Neural cell (in vitro differentiated cells): ENCODE data around the gene EIF4G3. TPM values are rescaled to one million over a fixed set of nuclear protein-coding genes. Genes with fewer than 3 reads are reported as not detected.

ENCODE experiments used
- H2AFZ ChIP-seq: fragments of 200-600, 300-800 bp; sonication (generic), shearing (Covaris generic); 2 replicates; pipeline ENCODE4 v1.6.0; 2014; ENCODE audit warnings: low read depth, mild to moderate bottlenecking, antibody characterized with exemption, low read length, moderate library complexity
- H3F3A ChIP-seq: fragments of 200-600 bp; shearing (Covaris generic); 2 replicates; pipeline ENCODE4 v1.6.1; 2016; ENCODE audit warnings: mild to moderate bottlenecking, moderate library complexity, mixed read lengths, antibody characterized with exemption, low read length; ENCODE audit not compliant: insufficient read depth, poor library complexity, severe bottlenecking
- H3K27ac ChIP-seq: fragments of 200-600, 300-800 bp; sonication (generic), shearing (Covaris generic); 2 replicates; pipeline ENCODE4 v1.5.1; 2014; ENCODE audit warnings: mild to moderate bottlenecking, low read length, moderate library complexity
- H3K27me3 ChIP-seq: fragments of 300-800, 200-600 bp; sonication (generic), shearing (Covaris generic); 2 replicates; pipeline ENCODE4 v1.6.0; 2014; ENCODE audit warnings: mild to moderate bottlenecking, low read depth, low read length, moderate library complexity; ENCODE audit not compliant: insufficient read depth
- H3K36me3 ChIP-seq: fragments of 300-800, 200-600 bp; sonication (generic), shearing (Covaris generic); 2 replicates; pipeline ENCODE4 v1.5.1; 2014; ENCODE audit warnings: mild to moderate bottlenecking, antibody characterized with exemption, low read length, moderate library complexity; ENCODE audit not compliant: insufficient read depth
- H3K4me2 ChIP-seq: fragments of 300-800, 200-600 bp; sonication (generic), shearing (Covaris generic); 2 replicates; pipeline ENCODE4 v1.6.0; 2014; ENCODE audit warnings: mild to moderate bottlenecking, low read length
- H3K4me3 ChIP-seq: fragments of 300-800, 200-600 bp; sonication (generic), shearing (Covaris generic); 2 replicates; pipeline ENCODE4 v1.5.1; 2014; ENCODE audit warnings: mild to moderate bottlenecking, low read length, moderate library complexity
- H3K79me2 ChIP-seq: fragments of 200-600 bp; shearing (Covaris generic); replicated peaks from 2 replicates; pipeline ENCODE4 v1.6.0; 2014; ENCODE audit warnings: mild to moderate bottlenecking, low read length, moderate library complexity; ENCODE audit not compliant: insufficient read depth
- H3K9ac ChIP-seq: fragments of 300-800, 200-600 bp; sonication (generic), shearing (Covaris generic); 2 replicates; pipeline ENCODE4 v1.6.1; 2016; ENCODE audit warnings: mild to moderate bottlenecking, low read length, mixed read lengths
- H3K9me2 ChIP-seq: fragments of 200-600 bp; shearing (Covaris generic); 2 replicates; pipeline ENCODE4 v1.6.1; 2016; ENCODE audit warnings: mild to moderate bottlenecking, low read length, mixed read lengths; ENCODE audit not compliant: insufficient read depth
- H3K9me3 ChIP-seq: fragments of 200-600, 300-800 bp; sonication (generic), shearing (Covaris generic); 2 replicates; pipeline ENCODE4 v1.6.1; 2016; ENCODE audit warnings: mild to moderate bottlenecking, mixed run types, low read length, moderate library complexity, mixed read lengths
- H4K20me1 ChIP-seq: fragments of 200-600 bp; shearing (Covaris generic); 2 replicates; pipeline ENCODE4 v1.6.1; 2016; ENCODE audit warnings: mild to moderate bottlenecking, mixed run types; ENCODE audit not compliant: insufficient read depth
- CTCF ChIP-seq: fragments of 450-650 bp; IDR thresholded peaks from 2 replicates; pipeline ENCODE4 v1.5.1; 2014; ENCODE audit warnings: antibody characterized with exemption, mild to moderate bottlenecking, moderate library complexity; ENCODE audit not compliant: poor library complexity, severe bottlenecking
- EP300 ChIP-seq: fragments of 450-650 bp; conservative IDR thresholded peaks from 2 replicates; pipeline ENCODE4 v1.6.1; 2014; ENCODE audit warnings: antibody characterized with exemption, mild to moderate bottlenecking, moderate library complexity; ENCODE audit not compliant: poor library complexity, severe bottlenecking
- EZH2 ChIP-seq: fragments of 200-600, 300-800 bp; shearing (Covaris generic), sonication (generic); IDR thresholded peaks from 2 replicates; pipeline ENCODE4 v1.6.1; 2014; ENCODE audit warnings: antibody characterized with exemption, low read length, borderline replicate concordance, mild to moderate bottlenecking; ENCODE audit not compliant: insufficient read depth, poor library complexity, severe bottlenecking
- MXI1 ChIP-seq: fragments of 450-650 bp; conservative IDR thresholded peaks from 2 replicates; pipeline ENCODE4 v1.6.1; 2014; ENCODE audit warnings: antibody characterized with exemption, mild to moderate bottlenecking; ENCODE audit not compliant: poor library complexity, severe bottlenecking
- POLR2AphosphoS5 ChIP-seq: IDR thresholded peaks from 2 replicates; pipeline ENCODE4 v1.6.1; 2012
- RAD21 ChIP-seq: fragments of 450-650 bp; conservative IDR thresholded peaks from 2 replicates; pipeline ENCODE4 v1.6.1; 2014; ENCODE audit warnings: antibody characterized with exemption, mild to moderate bottlenecking, moderate library complexity
- REST ChIP-seq: IDR thresholded peaks from 2 replicates; pipeline ENCODE4 v1.6.1; 2012; ENCODE audit warnings: borderline replicate concordance
- SMC3 ChIP-seq: fragments of 450-650 bp; conservative IDR thresholded peaks from 2 replicates; pipeline ENCODE4 v1.6.1; 2014; ENCODE audit warnings: antibody characterized with exemption, mild to moderate bottlenecking, moderate library complexity; ENCODE audit not compliant: poor library complexity
- TAF1 ChIP-seq: IDR thresholded peaks from 2 replicates; pipeline ENCODE4 v1.6.1; 2012; ENCODE audit warnings: low read depth
- polyA plus RNA-seq: library from polyadenylated mRNA; depleted of rRNA; stranded (reverse); fragments of >200 nt; gene quantifications from 2 replicates; pipeline ENCODE4 v1.2.3, GENCODE V29; 2014

Gene EIF4G3
- polyA plus RNA-seq, 1 donor from 2014 or later = 56.9 TPM

- H3K4me2 ChIP-seq = no peak overlapping the region
- H3K9ac ChIP-seq = no peak overlapping the region
- H3K9me2 ChIP-seq = no peaks in the 10 kb centered on the region
- no peaks in the 10 kb centered on the region for H4K20me1 ChIP-seq
- TF ChIP-seq REST (no peak), EZH2 (no peak), RAD21 (no peak), POLR2AphosphoS5 (no peak), CTCF (no peak), TAF1 (no peak), SMC3 (no peak), MXI1 (no peak), EP300 (no peak)
- H3K36me3 ChIP-seq = no peaks in the 10 kb centered on the region
- H3K79me2 ChIP-seq = no peaks in the 10 kb centered on the region
- H3K27ac ChIP-seq = no peak overlapping the region
- H3K4me3 ChIP-seq = no peak overlapping the region
- H3K9me3 ChIP-seq = no peaks in the 10 kb centered on the region
- H3K27me3 ChIP-seq = no peaks in the 10 kb centered on the region
- H2AFZ ChIP-seq = no peak overlapping the region
- no peaks in the 10 kb centered on the region for H3F3A ChIP-seq
These were observed 285.6 kb downstream of the EIF4G3 start for GRCh38 chr1:20891091-20891490.

- Histone ChIP-seq H3F3A (no peaks in the 10 kb centered on the region), H3K27me3 (no peaks in the 10 kb centered on the region), H3K4me2 (no peak overlapping the region), H3K79me2 (no peaks in the 10 kb centered on the region), H3K27ac (no peak overlapping the region), H4K20me1 (no peaks in the 10 kb centered on the region), H3K9ac (no peak overlapping the region), H3K9me2 (no peaks in the 10 kb centered on the region), H3K36me3 (peaks cover 5% of the 10 kb centered on the region), H2AFZ (no peak overlapping the region), H3K9me3 (no peaks in the 10 kb centered on the region), H3K4me3 (no peak overlapping the region)
- TF ChIP-seq EZH2 (no peak), MXI1 (no peak), RAD21 (no peak), EP300 (no peak), REST (no peak), CTCF (no peak), SMC3 (no peak), POLR2AphosphoS5 (no peak), TAF1 (no peak)
These were observed 289.5 kb downstream of the EIF4G3 start for GRCh38 chr1:20887246-20887645.
